ENCODE results near the gene LEMD2.
A peak's percentile ranks its signal among the peaks of the same experiment; 100 is the strongest.

The LEMD2 gene

DNA sequence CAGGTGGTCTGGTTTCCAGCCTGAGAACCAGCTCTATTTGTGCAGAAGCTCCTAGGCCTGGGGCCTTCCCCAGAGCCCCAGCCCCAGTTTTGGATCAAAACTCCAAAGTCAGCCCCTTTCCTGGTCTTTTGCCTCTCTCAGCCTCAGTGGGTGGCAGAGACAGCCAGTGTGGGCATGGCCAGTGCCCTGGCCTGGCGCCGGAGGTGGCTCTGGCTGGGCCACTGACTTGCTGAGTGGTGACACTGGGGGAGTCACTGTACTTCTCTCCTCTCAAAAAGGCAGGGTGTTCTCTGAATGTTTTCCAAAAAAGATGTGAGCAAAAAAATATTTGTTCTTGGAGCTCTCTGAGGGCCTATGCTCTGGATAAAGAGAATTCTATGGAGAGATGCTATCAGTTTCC is 34.9 kb upstream of the LEMD2 start (continued):
- TF ChIP-seq TRIM28 (IDR thresholded peaks at IDR 0.05; ENCODE audit: borderline replicate concordance, low read length) (no peak), HOXD13 (CRISPR knock-in tag; IDR thresholded peaks at IDR 0.05; ENCODE audit: borderline replicate concordance) (no peak), KLF8 (tag by site-specific recombination; IDR thresholded peaks at IDR 0.05) (no peak)

GRCh38 chr6:33822575-33823395 is 33.9 kb upstream of the LEMD2 start:
- Histone ChIP-seq H3K9me3 (ENCODE audit: control insufficient read depth, insufficient read depth, low read depth, low read length) (no peaks in the 10 kb centered on the region), H3K4me1 (ENCODE audit: control insufficient read depth, insufficient read depth, low read length) (no peaks in the 10 kb centered on the region), H3K36me3 (ENCODE audit: control insufficient read depth in 2 of 2, insufficient read depth in 1 of 2, low read length in 2 of 2) (no peaks in the 10 kb centered on the region), H3K27ac (ENCODE audit: extremely low read depth, low read depth, low read length) (no peak overlapping the region), H3K4me3 (ENCODE audit: low read depth, low read length) (no peak overlapping the region)
- POLR2A ChIA-PET: interaction anchor here (1.0 kb wide), 1 partner anchor 35 kb away, joined by 4 read pairs; no protein-coding TSS in a partner anchor
- CTCF ChIA-PET: interaction anchor here (0.6 to 0.9 kb wide), 5 partner anchors 11 to 455 kb away, joined by 3 read pairs; no protein-coding TSS in a partner anchor
- TF ChIP-seq PRDM10 (tag by site-specific recombination; IDR thresholded peaks at IDR 0.05): peak; percentile 85
- TF ChIP-seq, protein P1, sequence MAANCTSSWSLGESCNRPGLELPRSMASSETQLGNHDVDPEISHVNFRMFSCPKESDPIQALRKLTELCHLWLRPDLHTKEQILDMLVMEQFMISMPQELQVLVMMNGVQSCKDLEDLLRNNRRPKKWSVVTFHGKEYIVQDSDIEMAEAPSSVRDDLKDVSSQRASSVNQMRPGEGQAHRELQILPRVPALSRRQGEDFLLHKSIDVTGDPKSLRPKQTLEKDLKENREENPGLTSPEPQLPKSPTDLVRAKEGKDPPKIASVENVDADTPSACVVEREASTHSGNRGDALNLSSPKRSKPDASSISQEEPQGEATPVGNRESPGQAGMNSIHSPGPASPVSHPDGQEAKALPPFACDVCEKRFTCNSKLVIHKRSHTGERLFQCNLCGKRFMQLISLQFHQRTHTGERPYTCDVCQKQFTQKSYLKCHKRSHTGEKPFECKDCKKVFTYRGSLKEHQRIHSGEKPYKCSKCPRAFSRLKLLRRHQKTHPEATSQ (tag by site-specific recombination; IDR thresholded peaks at IDR 0.05): no peak

- TF ChIP-seq PRDM10 (tag by site-specific recombination; IDR thresholded peaks at IDR 0.05) (peak; percentile 69), KLF8 (tag by site-specific recombination; IDR thresholded peaks at IDR 0.05) (no peak)
- Histone ChIP-seq H3K27ac (ENCODE audit: extremely low read depth, low read depth, low read length) (no peak overlapping the region), H3K36me3 (ENCODE audit: control insufficient read depth in 2 of 2, insufficient read depth in 1 of 2, low read length in 2 of 2) (no peaks in the 10 kb centered on the region), H3K9me3 (ENCODE audit: control insufficient read depth, insufficient read depth, low read depth, low read length) (no peaks in the 10 kb centered on the region), H3K4me3 (ENCODE audit: low read depth, low read length) (no peak overlapping the region), H3K4me1 (ENCODE audit: control insufficient read depth, insufficient read depth, low read length) (no peaks in the 10 kb centered on the region)
- ChIA-PET POLR2A (no interaction called here), CTCF (interaction anchor here (0.6 to 0.7 kb wide), 2 partner anchors 17 to 49 kb away, joined by 3 to 4 read pairs; no protein-coding TSS in a partner anchor)
Observed at GRCh38 chr6:33820784-33821520, 32.0 kb upstream of the LEMD2 start.

DNA sequence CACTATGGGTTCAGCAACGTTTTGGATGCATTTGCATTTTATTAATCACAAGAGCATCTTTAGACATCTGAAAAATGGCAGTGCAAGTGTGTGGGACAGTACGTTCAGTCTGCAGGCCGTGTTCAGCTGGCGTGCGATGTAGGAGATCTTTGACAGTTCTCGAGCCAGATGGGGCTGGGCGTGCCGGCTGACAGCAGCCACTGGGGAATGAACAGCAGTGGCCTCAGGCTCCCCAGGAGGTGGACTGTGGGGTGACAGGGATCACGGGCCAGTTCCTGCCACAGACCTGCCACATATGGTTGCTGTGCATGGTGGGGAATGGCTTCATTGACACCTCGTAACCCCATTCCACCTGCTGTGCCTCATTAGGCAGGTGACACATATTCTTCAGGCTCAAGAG is 31.3 kb upstream of the LEMD2 start:
- Histone ChIP-seq H3K9me3 (ENCODE audit: control insufficient read depth, insufficient read depth, low read depth, low read length) (no peaks in the 10 kb centered on the region), H3K4me1 (ENCODE audit: control insufficient read depth, insufficient read depth, low read length) (no peaks in the 10 kb centered on the region), H3K4me3 (ENCODE audit: low read depth, low read length) (no peak overlapping the region), H3K27ac (ENCODE audit: extremely low read depth, low read depth, low read length) (no peak overlapping the region), H3K36me3 (ENCODE audit: control insufficient read depth in 2 of 2, insufficient read depth in 1 of 2, low read length in 2 of 2) (no peaks in the 10 kb centered on the region)
- ChIA-PET CTCF (interaction anchor here (1.2 to 1.3 kb wide), 2 partner anchors 49 to 235 kb away, joined by 3 to 5 read pairs; no protein-coding TSS in a partner anchor), POLR2A (no interaction called here)
- TF ChIP-seq ZIC2 (tag by site-specific recombination; IDR thresholded peaks at IDR 0.05) (peak; percentile 75), INSM2 (tag by site-specific recombination; IDR thresholded peaks at IDR 0.05) (no peak)

All from HEK293 (cell line).